HUES64 (cell line): ENCODE results near the gene FAM200B.

Experiments used
- H3K27ac ChIP-seq: 2 replicates; pipeline ENCODE4 v1.7.0; 2013; ENCODE audit warnings: low read depth, low read length, inconsistent platforms
- H3K27me3 ChIP-seq: 2 replicates; pipeline ENCODE4 v1.6.1; 2013; ENCODE audit warnings: mild to moderate bottlenecking, low read length; ENCODE audit not compliant: insufficient read depth
- H3K36me3 ChIP-seq: 2 replicates; pipeline ENCODE4 v1.6.1; 2013; ENCODE audit warnings: mild to moderate bottlenecking, low read length; ENCODE audit not compliant: insufficient read depth
- H3K4me1 ChIP-seq: 2 replicates; pipeline ENCODE4 v1.6.1; 2013; ENCODE audit warnings: mild to moderate bottlenecking, low read length, moderate library complexity; ENCODE audit not compliant: insufficient read depth
- H3K4me3 ChIP-seq: 2 replicates; pipeline ENCODE4 v1.5.1; 2013; ENCODE audit warnings: mild to moderate bottlenecking, low read length, moderate library complexity
- H3K9ac ChIP-seq: 2 replicates; pipeline ENCODE4 v1.6.1; 2013; ENCODE audit warnings: mild to moderate bottlenecking, low read depth, low read length
- H3K9me3 ChIP-seq: 2 replicates; pipeline ENCODE4 v1.6.1; 2013; ENCODE audit warnings: low read depth, low read length; ENCODE audit not compliant: insufficient read depth
- WGBS: fragments of 150-250, 120-280 bp; methylation state at CpG from one replicate; pipeline ENCODE4 v1.1.7; 2013; ENCODE audit warnings: missing lambda C conversion rate; 5-methylcytosine and 5-hydroxymethylcytosine counted together

Gene FAM200B

GRCh38 chr4:15736514-15737050 is 55.0 kb downstream of the FAM200B start:
- no peak overlapping the region for H3K4me3 ChIP-seq
- no peaks in the 10 kb centered on the region for H3K4me1 ChIP-seq
- no peak overlapping the region for H3K27ac ChIP-seq
- no peak overlapping the region for H3K9ac ChIP-seq
- no peaks in the 10 kb centered on the region for H3K9me3 ChIP-seq
- WGBS = 81% methylated on average over 4 of the region's 4 CpGs
- H3K27me3 ChIP-seq = no peaks in the 10 kb centered on the region
- no peaks in the 10 kb centered on the region for H3K36me3 ChIP-seq

GRCh38 chr4:15737255-15737654 is 55.6 kb downstream of the FAM200B start:
- Histone ChIP-seq H3K9ac (no peak overlapping the region), H3K4me3 (no peak overlapping the region), H3K27ac (no peak overlapping the region), H3K27me3 (no peaks in the 10 kb centered on the region), H3K4me1 (no peaks in the 10 kb centered on the region), H3K36me3 (no peaks in the 10 kb centered on the region), H3K9me3 (no peaks in the 10 kb centered on the region)
- 85% methylated on average over 3 of the region's 3 CpGs for WGBS

GRCh38 chr4:15738877-15739276 is 57.2 kb downstream of the FAM200B start:
- Histone ChIP-seq H3K9ac (no peak overlapping the region), H3K27me3 (no peaks in the 10 kb centered on the region), H3K9me3 (no peaks in the 10 kb centered on the region), H3K4me3 (no peak overlapping the region), H3K4me1 (no peaks in the 10 kb centered on the region; the same call in 1 of the 2 replicates), H3K36me3 (no peaks in the 10 kb centered on the region), H3K27ac (no peak overlapping the region)
- 84% methylated on average over 1 of the region's 1 CpG for WGBS
